Effector memory CD8-positive, alpha-beta T cell (primary cell): ENCODE measurements around the gene HTR6.

ENCODE experiments used
- ATAC-seq: fragments of 150-1000 bp; cut with Tn5 transposase; replicated peaks from 2 replicates; pipeline ENCODE4 v1.10.0; 2021; ENCODE audit warnings: mild to moderate bottlenecking, moderate library complexity
- DNase-seq, 3 experiments: peaks; one replicate each; pipeline ENCODE4 v3.0.0; 2021
- H3K27ac Mint-ChIP-seq, 2 donors: one replicate each; pipeline ENCODE4 v1.8.0; 2022; ENCODE audit warnings: mild to moderate bottlenecking in 2 of 2, mixed read lengths in 2 of 2, moderate library complexity in 2 of 2
- H3K27me3 Mint-ChIP-seq, 2 donors: one replicate each; pipeline ENCODE4 v1.8.0; 2022; ENCODE audit warnings: mixed read lengths in 2 of 2
- H3K36me3 Mint-ChIP-seq: one replicate; pipeline ENCODE4 v1.8.0; 2022; ENCODE audit warnings: mild to moderate bottlenecking, moderate library complexity, mixed read lengths; ENCODE audit not compliant: insufficient read depth
- H3K4me1 Mint-ChIP-seq, 2 donors: one replicate each; pipeline ENCODE4 v1.8.0; 2022; ENCODE audit warnings: low read depth in 2 of 2, mixed read lengths in 2 of 2
- H3K4me3 Mint-ChIP-seq, 2 donors: one replicate each; pipeline ENCODE4 v1.8.0; 2022; ENCODE audit warnings: mild to moderate bottlenecking in 2 of 2, mixed read lengths in 2 of 2, moderate library complexity in 2 of 2
- H3K9me3 Mint-ChIP-seq, 2 donors: one replicate each; pipeline ENCODE4 v1.8.0; 2022; ENCODE audit warnings: mixed read lengths in 2 of 2

HTR6 gene

GRCh38 chr1:19689085-19689757 lies 24.5 kb downstream of the HTR6 start:
- Mint-ChIP-seq H3K4me1 (peaks cover 28 to 29% of the 10 kb centered on the region in 2 donors), H3K27ac (peak overlapping the region; percentile 85 to 94), H3K9me3 (no peaks in the 10 kb centered on the region), H3K4me3 (peak overlapping the region; percentile 51 to 55), H3K36me3 (peaks cover 20% of the 10 kb centered on the region), H3K27me3 (no peaks in the 10 kb centered on the region)
- no peak for DNase-seq
- ATAC-seq = no peak

GRCh38 chr1:19689856-19690255 lies 25.2 kb downstream of the HTR6 start:
- ATAC-seq (no peak), DNase-seq (no peak)
- Mint-ChIP-seq H3K4me3 (peak overlapping the region; percentile 11 to 21), H3K9me3 (no peaks in the 10 kb centered on the region), H3K27ac (peak overlapping the region in 1 of 2 donors; percentile 32), H3K36me3 (peaks cover 22% of the 10 kb centered on the region), H3K27me3 (no peaks in the 10 kb centered on the region), H3K4me1 (peaks cover 28 to 29% of the 10 kb centered on the region in 2 donors)

GRCh38 chr1:19690342-19690741 lies 25.7 kb downstream of the HTR6 start:
- Mint-ChIP-seq H3K27ac (peak overlapping the region in 1 of 2 donors; percentile 32), H3K4me3 (peak overlapping the region; percentile 23 to 43), H3K36me3 (peaks cover 22% of the 10 kb centered on the region), H3K4me1 (peaks cover 28 to 29% of the 10 kb centered on the region in 2 donors), H3K27me3 (no peaks in the 10 kb centered on the region), H3K9me3 (no peaks in the 10 kb centered on the region)
- ATAC-seq (no peak), DNase-seq (no peak)

- H3K36me3 Mint-ChIP-seq = peaks cover 25% of the 10 kb centered on the region
- no peak overlapping the region for H3K4me3 Mint-ChIP-seq
- ATAC-seq (no peak), DNase-seq (no peak)
- no peaks in the 10 kb centered on the region for H3K9me3 Mint-ChIP-seq
- peaks cover 9 to 10% of the 10 kb centered on the region in 2 donors for H3K4me1 Mint-ChIP-seq
- H3K27me3 Mint-ChIP-seq = no peaks in the 10 kb centered on the region
- no peak overlapping the region for H3K27ac Mint-ChIP-seq
Observed at GRCh38 chr1:19694298-19694697, 29.6 kb downstream of the HTR6 start.

- peaks cover 24% of the 10 kb centered on the region for H3K36me3 Mint-ChIP-seq
- ATAC-seq = no peak
- DNase-seq = no peak
- H3K27me3 Mint-ChIP-seq = no peaks in the 10 kb centered on the region
- peak overlapping the region in 1 of 2 donors; percentile 17 for H3K27ac Mint-ChIP-seq
- H3K4me1 Mint-ChIP-seq = no peaks in the 10 kb centered on the region
- no peaks in the 10 kb centered on the region for H3K9me3 Mint-ChIP-seq
- no peak overlapping the region for H3K4me3 Mint-ChIP-seq
Observed at GRCh38 chr1:19695772-19696171, 31.1 kb downstream of the HTR6 start.

GRCh38 chr1:19696820-19697219 lies 32.1 kb downstream of the HTR6 start:
- H3K36me3 Mint-ChIP-seq = peaks cover 24% of the 10 kb centered on the region
- H3K27ac Mint-ChIP-seq = no peak overlapping the region
- DNase-seq (no peak), ATAC-seq (no peak)
- no peak overlapping the region for H3K4me3 Mint-ChIP-seq
- no peaks in the 10 kb centered on the region for H3K27me3 Mint-ChIP-seq
- no peaks in the 10 kb centered on the region for H3K9me3 Mint-ChIP-seq
- H3K4me1 Mint-ChIP-seq = no peaks in the 10 kb centered on the region

GRCh38 chr1:19698181-19698580 lies 33.5 kb downstream of the HTR6 start:
- Mint-ChIP-seq H3K4me1 (no peaks in the 10 kb centered on the region), H3K9me3 (no peaks in the 10 kb centered on the region), H3K27me3 (no peaks in the 10 kb centered on the region), H3K4me3 (no peak overlapping the region), H3K27ac (peak overlapping the region in 1 of 2 donors; percentile 16), H3K36me3 (peaks cover 22% of the 10 kb centered on the region)
- ATAC-seq (no peak), DNase-seq (no peak)

- H3K27me3 Mint-ChIP-seq = no peaks in the 10 kb centered on the region
- no peak overlapping the region for H3K27ac Mint-ChIP-seq
Observed at GRCh38 chr1:19700079-19700777, 35.6 kb downstream of the HTR6 start.

GRCh38 chr1:19703280-19703679 lies 38.6 kb downstream of the HTR6 start:
- Mint-ChIP-seq H3K27ac (no peak overlapping the region), H3K4me3 (no peak overlapping the region), H3K9me3 (no peaks in the 10 kb centered on the region), H3K27me3 (no peaks in the 10 kb centered on the region), H3K4me1 (peaks cover 0 to 3% of the 10 kb centered on the region in 2 donors), H3K36me3 (peaks cover 2% of the 10 kb centered on the region)
- DNase-seq (no peak), ATAC-seq (no peak)

More at GRCh38 chr1:19700079-19700777, 35.6 kb downstream of the HTR6 start:
- peaks cover 0 to 3% of the 10 kb centered on the region in 2 donors for H3K4me1 Mint-ChIP-seq
- ATAC-seq = no peak
- H3K4me3 Mint-ChIP-seq = no peak overlapping the region
- peaks cover 18% of the 10 kb centered on the region for H3K36me3 Mint-ChIP-seq
- H3K9me3 Mint-ChIP-seq = no peaks in the 10 kb centered on the region
- DNase-seq = no peak

GRCh38 chr1:19704247-19705113 lies 39.8 kb downstream of the HTR6 start:
- Mint-ChIP-seq H3K27ac (no peak overlapping the region), H3K9me3 (no peaks in the 10 kb centered on the region), H3K4me3 (no peak overlapping the region), H3K36me3 (peaks cover 2% of the 10 kb centered on the region), H3K27me3 (no peaks in the 10 kb centered on the region), H3K4me1 (peaks cover 0 to 3% of the 10 kb centered on the region in 2 donors)
- ATAC-seq = peak; percentile 69
- DNase-seq = peak; percentile 31 to 60 (median 47)

- H3K27me3 Mint-ChIP-seq = no peaks in the 10 kb centered on the region
- no peak for DNase-seq
- H3K27ac Mint-ChIP-seq = no peak overlapping the region
- no peak overlapping the region for H3K4me3 Mint-ChIP-seq
- no peaks in the 10 kb centered on the region for H3K9me3 Mint-ChIP-seq
- peaks cover 0 to 3% of the 10 kb centered on the region in 2 donors for H3K4me1 Mint-ChIP-seq
- ATAC-seq = no peak
- peaks cover 6% of the 10 kb centered on the region for H3K36me3 Mint-ChIP-seq
Observed at GRCh38 chr1:19705464-19705863, 40.8 kb downstream of the HTR6 start.

GRCh38 chr1:19706136-19706535 lies 41.5 kb downstream of the HTR6 start:
- H3K4me1 Mint-ChIP-seq = peaks cover 3 to 5% of the 10 kb centered on the region in 2 donors
- H3K27me3 Mint-ChIP-seq = no peaks in the 10 kb centered on the region
- ATAC-seq (no peak), DNase-seq (no peak)
- H3K4me3 Mint-ChIP-seq = no peak overlapping the region
- no peaks in the 10 kb centered on the region for H3K9me3 Mint-ChIP-seq
- peaks cover 4% of the 10 kb centered on the region for H3K36me3 Mint-ChIP-seq
- H3K27ac Mint-ChIP-seq = no peak overlapping the region

GRCh38 chr1:19708567-19709110 lies 44.0 kb downstream of the HTR6 start:
- ATAC-seq = no peak
- H3K27me3 Mint-ChIP-seq = no peaks in the 10 kb centered on the region
- H3K4me1 Mint-ChIP-seq = peaks cover 3 to 5% of the 10 kb centered on the region in 2 donors
- H3K4me3 Mint-ChIP-seq = no peak overlapping the region
- no peak for DNase-seq
- H3K27ac Mint-ChIP-seq = no peak overlapping the region
- peaks cover 4% of the 10 kb centered on the region for H3K36me3 Mint-ChIP-seq
- no peaks in the 10 kb centered on the region for H3K9me3 Mint-ChIP-seq
